Measurements from ENCODE around the gene SLC9A1. TPM values are rescaled to one million over a fixed set of nuclear protein-coding genes. Genes with fewer than 3 reads are reported as not detected.
A peak's percentile ranks its signal among the peaks of the same experiment; 100 is the strongest.

The SLC9A1 gene
- total RNA-seq, 1 donor from 2014 or later = 1.8 TPM

DNA sequence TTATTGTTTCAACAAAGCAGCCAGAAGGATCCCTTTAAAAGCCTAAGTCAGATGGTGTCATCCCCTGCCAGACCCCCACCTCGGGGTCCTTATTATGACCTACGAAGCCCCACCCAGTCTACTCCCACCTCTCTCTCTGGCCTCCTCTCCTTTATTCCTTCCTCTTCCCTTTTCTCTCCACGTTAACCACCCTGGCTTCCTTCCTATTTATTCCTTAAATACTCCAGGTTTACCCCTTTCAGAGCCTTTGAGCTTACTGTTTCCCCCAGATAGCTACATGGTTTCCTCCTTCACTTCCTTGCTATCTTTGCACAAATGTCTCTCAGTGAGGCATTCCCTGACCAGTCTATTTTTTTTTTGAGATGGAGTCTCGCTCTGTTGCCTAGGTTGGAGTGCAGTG is 12.0 kb upstream of the SLC9A1 start:
- Histone ChIP-seq H3K4me2 (no peak overlapping the region), H3K4me3 (no peak overlapping the region), H4K20me1 (ENCODE audit: low read depth) (no peaks in the 10 kb centered on the region), H3K4me1 (no peaks in the 10 kb centered on the region), H3K36me3 (no peaks in the 10 kb centered on the region), H3F3A (ENCODE audit: low read depth) (no peaks in the 10 kb centered on the region), H3K9ac (no peak overlapping the region), H3K79me2 (ENCODE audit: low read depth) (no peaks in the 10 kb centered on the region), H3K27ac (no peak overlapping the region), H2AFZ (replicated peaks) (peak overlapping the region; percentile 17), H3K9me3 (ENCODE audit: low read depth) (no peaks in the 10 kb centered on the region), H3K27me3 (no peaks in the 10 kb centered on the region)
- Mint-ChIP-seq H3K4me1 (no peaks in the 10 kb centered on the region), H3K4me3 (no peak overlapping the region), H3K9me3 (peaks cover 1% of the 10 kb centered on the region), H3K36me3 (no peaks in the 10 kb centered on the region), H3K27me3 (ENCODE audit: insufficient read depth, low read depth) (no peaks in the 10 kb centered on the region), H3K27ac (no peak overlapping the region)
- DNase-seq (ENCODE audit: low spot score) = no peak
- TF ChIP-seq, protein P1, sequence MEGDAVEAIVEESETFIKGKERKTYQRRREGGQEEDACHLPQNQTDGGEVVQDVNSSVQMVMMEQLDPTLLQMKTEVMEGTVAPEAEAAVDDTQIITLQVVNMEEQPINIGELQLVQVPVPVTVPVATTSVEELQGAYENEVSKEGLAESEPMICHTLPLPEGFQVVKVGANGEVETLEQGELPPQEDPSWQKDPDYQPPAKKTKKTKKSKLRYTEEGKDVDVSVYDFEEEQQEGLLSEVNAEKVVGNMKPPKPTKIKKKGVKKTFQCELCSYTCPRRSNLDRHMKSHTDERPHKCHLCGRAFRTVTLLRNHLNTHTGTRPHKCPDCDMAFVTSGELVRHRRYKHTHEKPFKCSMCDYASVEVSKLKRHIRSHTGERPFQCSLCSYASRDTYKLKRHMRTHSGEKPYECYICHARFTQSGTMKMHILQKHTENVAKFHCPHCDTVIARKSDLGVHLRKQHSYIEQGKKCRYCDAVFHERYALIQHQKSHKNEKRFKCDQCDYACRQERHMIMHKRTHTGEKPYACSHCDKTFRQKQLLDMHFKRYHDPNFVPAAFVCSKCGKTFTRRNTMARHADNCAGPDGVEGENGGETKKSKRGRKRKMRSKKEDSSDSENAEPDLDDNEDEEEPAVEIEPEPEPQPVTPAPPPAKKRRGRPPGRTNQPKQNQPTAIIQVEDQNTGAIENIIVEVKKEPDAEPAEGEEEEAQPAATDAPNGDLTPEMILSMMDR (IDR thresholded peaks at IDR 0.05) = no peak
- TF ChIP-seq EZH2phosphoT487 (IDR thresholded peaks at IDR 0.05) = no peak
- no peak for TF ChIP-seq EZH2 (IDR thresholded peaks at IDR 0.05)

DNA sequence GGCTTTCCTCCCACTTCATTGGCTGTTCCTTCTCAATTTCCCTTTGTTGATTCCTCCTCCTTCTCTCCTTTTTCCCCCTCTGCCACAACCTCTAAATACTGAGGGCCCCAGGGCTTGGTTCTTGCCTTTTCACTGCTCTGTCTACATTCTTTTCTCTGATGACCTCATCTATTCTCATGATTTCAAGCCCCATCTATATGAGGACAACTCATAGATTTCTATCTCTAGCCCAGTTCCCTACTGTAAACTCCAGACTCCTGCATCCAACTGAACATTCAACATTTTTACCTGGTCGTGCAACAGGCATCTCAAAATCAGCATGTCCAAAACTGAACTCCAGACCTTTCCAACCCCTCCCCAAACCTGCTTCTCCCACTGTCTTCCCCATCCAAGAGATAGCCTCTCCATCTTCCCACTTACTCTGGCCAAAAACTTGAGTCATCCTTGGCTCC is 11.5 kb upstream of the SLC9A1 start:
- Histone ChIP-seq H3K36me3 (no peaks in the 10 kb centered on the region), H3K27me3 (no peaks in the 10 kb centered on the region), H3K4me1 (no peaks in the 10 kb centered on the region), H4K20me1 (ENCODE audit: low read depth) (no peaks in the 10 kb centered on the region), H3K9me3 (ENCODE audit: low read depth) (no peaks in the 10 kb centered on the region), H3K27ac (no peak overlapping the region), H3K79me2 (ENCODE audit: low read depth) (no peaks in the 10 kb centered on the region), H3F3A (ENCODE audit: low read depth) (no peaks in the 10 kb centered on the region), H3K4me2 (no peak overlapping the region), H3K9ac (no peak overlapping the region), H2AFZ (replicated peaks) (no peak overlapping the region), H3K4me3 (no peak overlapping the region)
- H3K4me3 Mint-ChIP-seq = no peak overlapping the region
- H3K4me1 Mint-ChIP-seq = no peaks in the 10 kb centered on the region
- no peaks in the 10 kb centered on the region for H3K36me3 Mint-ChIP-seq
- DNase-seq (ENCODE audit: low spot score) = no peak
- TF ChIP-seq EZH2 (IDR thresholded peaks at IDR 0.05) (no peak), EZH2phosphoT487 (IDR thresholded peaks at IDR 0.05) (no peak)
- TF ChIP-seq, protein P1 (IDR thresholded peaks at IDR 0.05) = no peak
- no peak overlapping the region for H3K27ac Mint-ChIP-seq
- H3K27me3 Mint-ChIP-seq (ENCODE audit: insufficient read depth, low read depth) = no peaks in the 10 kb centered on the region
- no peaks in the 10 kb centered on the region for H3K9me3 Mint-ChIP-seq

DNA sequence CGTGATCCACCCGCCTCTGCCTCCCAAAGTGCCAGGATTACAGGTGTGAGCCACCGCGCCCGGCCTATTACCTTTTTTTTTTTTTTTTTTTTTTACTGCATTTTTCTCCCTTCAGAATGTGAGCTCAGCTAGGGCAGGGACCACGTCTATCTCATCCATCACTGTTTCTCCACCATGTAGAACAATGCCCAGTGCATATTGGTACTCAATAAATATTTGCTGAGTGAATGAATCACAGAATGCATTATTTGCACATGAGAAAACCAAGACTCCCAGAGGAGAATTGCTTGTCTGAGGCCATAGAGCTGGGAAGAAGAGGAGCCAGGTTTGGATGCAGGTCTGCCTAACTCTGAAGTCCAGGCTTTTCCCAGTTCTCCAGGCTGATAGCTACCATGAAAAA is 8.2 kb upstream of the SLC9A1 start:
- H3K4me2 ChIP-seq = no peak overlapping the region
- H2AFZ ChIP-seq (replicated peaks) = no peak overlapping the region
- no peak for DNase-seq (ENCODE audit: low spot score)
- H3K4me1 Mint-ChIP-seq = no peaks in the 10 kb centered on the region
- no peaks in the 10 kb centered on the region for H4K20me1 ChIP-seq (ENCODE audit: low read depth)
- no peaks in the 10 kb centered on the region for H3K4me1 ChIP-seq
- no peaks in the 10 kb centered on the region for H3K36me3 ChIP-seq
- no peak overlapping the region for H3K4me3 ChIP-seq
- H3K36me3 Mint-ChIP-seq = no peaks in the 10 kb centered on the region
- TF ChIP-seq EZH2phosphoT487 (IDR thresholded peaks at IDR 0.05) (no peak), EZH2 (IDR thresholded peaks at IDR 0.05) (no peak)
- TF ChIP-seq, protein P1 (IDR thresholded peaks at IDR 0.05) = no peak
- no peak overlapping the region for H3K27ac Mint-ChIP-seq
- H3K9me3 ChIP-seq (ENCODE audit: low read depth) = no peaks in the 10 kb centered on the region
- no peaks in the 10 kb centered on the region for H3F3A ChIP-seq (ENCODE audit: low read depth)
- H3K27ac ChIP-seq = no peak overlapping the region
- no peaks in the 10 kb centered on the region for H3K27me3 Mint-ChIP-seq (ENCODE audit: insufficient read depth, low read depth)
- H3K9ac ChIP-seq = no peak overlapping the region
- H3K79me2 ChIP-seq (ENCODE audit: low read depth) = no peaks in the 10 kb centered on the region
- no peaks in the 10 kb centered on the region for H3K9me3 Mint-ChIP-seq
- no peak overlapping the region for H3K4me3 Mint-ChIP-seq
- H3K27me3 ChIP-seq = no peaks in the 10 kb centered on the region

All from neural progenitor cell (in vitro differentiated cells).